ENCODE measurements around the gene IFT122.

IFT122 gene

DNA sequence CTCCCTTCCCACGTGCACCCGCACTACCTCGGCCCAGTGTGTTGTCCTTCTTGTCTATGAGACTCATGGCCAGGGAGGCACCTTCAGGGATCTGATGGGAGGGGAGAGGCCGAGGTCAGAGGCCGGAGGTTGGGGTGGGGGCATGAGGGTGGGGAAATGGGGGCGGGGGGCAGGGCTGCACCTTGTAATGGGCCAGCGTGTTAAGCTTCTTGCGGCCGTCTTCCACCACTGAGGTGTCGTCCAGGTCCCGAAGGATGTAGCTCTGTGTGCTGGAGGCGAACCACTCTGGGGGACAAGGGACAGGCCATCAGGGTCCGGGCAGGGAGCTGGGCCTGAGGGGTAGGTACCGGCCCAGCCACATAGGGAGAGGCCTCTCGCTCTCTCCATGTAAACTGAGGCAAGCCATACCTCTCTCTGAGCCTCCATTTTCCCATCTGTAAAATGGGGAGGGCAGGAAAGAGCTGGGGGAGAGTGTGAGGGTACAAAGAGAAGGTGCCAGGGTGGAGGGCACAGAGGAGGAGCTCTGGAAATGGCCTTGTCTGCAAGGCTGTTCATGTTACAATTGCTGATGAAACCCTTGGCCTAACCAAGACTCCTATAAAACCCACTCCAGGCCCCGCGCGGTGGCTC is 121.7 kb downstream of the IFT122 start:
- no peak for DNase-seq

DNA sequence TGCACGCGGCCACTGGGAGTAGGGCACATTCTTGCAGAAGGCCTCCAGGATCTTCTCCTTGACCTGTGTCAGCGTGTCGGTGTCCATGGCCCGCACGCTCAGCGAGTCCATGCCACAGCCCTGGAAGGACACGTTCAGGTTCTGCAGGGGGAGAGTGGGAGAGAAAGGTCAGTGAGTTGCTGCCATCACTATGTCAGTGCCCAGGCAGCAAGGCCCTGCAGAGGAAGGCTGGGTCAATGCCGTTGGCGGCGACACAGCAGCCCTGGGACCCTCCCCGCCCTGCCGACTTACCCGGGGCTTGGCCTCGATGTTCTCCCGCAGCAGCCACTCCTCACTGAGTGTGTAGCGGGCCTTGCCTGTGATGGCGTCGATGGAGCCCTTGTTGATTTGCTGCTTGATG is 122.8 kb downstream of the IFT122 start:
- DNase-seq = no peak

DNA sequence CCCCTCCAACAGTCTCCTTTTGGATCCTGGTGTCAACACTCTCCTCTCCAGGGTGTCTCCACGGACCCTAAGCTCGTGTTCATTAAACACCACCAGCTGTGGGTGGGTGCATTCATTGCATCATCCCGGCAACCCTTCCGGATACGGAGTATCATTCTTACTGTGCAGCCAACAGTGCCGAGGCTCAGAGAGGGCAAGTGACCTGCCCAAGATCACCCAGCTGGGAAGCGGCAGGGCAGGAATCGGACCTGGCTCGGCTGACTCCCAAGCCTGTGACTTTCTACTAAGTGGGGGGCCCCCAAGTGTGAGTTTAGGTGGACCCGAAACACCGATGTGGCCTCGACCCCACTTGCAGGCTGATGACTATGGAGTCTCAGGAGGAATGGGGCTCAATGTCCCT is 123.3 kb downstream of the IFT122 start:
- DNase-seq = no peak

DNA sequence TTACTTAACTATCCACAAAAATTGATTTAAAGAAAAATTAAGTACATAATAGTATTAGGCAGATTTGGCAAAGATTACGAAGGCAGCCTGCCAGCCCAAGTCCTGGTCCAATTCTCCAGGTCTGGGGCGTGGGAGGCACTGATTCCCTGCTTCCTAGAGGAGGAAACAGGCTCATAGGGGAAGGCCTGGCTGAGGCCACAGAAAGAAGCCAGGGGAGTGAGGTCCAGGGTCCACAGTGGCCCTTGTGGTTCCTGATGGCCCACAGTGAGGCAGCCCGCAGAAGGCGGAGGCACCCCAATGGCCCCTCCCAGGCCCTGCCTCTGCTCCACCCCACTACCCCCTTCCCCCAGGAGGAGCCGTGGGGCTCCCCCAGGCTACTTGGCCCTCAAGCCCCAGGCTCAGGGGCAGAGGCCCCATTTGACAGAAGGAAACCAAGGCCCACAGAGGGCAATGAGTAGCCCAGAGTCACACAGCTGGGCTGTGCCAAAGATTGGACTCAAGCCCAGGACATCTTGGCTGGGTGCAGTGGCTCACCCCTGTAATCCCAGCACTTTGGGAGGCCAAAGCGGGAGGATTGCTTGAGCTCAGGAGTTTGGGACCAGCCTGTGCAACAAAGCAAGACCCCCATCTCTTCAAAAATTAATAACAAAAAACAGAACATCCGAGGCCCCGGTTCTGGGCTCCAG is 124.0 kb downstream of the IFT122 start:
- DNase-seq = no peak

DNA sequence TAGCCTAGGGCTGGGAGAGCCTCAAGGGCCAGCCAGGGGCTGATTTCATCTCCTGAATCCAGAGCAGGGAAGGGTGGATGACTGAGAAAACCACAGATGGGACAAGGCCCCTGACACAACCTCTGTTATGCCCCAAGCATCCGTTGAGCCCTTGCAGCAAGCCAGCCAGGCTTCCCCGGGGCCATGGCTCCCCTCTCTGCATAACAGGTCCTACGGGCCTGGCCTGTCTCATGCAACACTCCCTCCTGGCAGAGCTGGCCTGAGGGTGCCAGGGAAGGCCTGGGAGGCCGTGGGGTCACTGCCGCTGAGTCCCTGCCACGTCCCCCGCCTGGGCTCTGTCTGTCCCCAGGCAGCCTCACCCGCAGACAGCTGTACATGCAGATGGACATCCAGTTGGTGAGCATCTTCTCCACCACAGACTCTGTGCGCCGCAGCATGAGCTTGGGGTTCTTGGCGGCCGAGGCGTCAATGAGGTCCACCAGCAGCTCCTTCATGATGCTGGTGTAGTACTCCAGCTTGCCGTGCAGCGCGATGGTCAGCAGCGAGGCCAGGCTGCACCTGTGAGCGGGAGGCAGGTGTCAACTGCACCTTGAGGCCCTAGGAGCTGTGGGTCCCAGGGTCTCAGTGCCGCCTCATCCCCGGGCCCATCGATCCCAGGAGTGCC is 125.1 kb downstream of the IFT122 start:
- no peak for DNase-seq

DNA sequence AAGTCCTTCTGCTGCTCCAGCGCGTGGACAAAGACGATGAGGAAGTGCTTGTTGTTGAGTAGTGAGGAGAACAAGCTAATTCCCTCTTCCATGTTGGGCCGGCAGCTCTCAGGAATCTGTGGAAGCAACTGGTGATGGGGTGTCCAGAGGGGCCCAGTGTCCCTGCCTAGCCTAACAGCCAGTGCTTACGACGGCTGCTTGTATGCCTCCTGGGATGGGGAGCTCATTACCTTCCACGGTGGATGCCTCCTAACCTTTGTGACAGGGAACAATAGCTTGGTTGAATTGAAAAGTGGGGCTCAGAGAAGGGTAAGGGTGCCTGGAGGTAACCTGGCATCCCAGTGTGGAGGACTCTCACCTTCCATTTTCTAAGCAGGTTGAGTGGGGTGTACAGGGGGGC is 125.9 kb downstream of the IFT122 start:
- DNase-seq = no peak

DNA sequence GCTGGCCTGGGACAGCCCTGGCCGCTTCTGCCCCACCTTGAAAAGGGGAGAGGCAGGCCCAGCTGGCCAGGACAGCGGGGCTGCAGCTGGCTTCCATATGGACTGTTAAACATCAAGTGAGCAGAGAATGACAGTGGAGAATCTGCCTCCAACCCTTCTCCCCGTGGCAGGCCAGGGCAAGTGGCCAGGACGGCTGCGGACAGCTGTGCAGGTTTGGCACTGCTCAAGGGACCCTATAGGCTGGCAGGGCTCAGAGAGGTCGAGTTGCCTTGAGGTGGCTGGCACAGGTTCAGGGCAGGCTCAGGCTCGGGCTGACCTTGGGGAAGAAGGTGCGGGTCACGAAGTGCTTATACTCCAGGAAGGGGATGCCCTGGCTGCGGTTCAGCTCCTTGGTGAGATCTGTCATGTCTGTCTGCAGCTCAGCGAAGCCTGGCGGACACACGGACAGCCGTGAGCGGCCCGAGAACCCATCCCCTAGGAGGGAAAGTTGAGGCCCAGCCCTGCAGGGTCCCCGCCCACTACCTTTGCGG is 127.2 kb downstream of the IFT122 start:
- no peak for DNase-seq

DNA sequence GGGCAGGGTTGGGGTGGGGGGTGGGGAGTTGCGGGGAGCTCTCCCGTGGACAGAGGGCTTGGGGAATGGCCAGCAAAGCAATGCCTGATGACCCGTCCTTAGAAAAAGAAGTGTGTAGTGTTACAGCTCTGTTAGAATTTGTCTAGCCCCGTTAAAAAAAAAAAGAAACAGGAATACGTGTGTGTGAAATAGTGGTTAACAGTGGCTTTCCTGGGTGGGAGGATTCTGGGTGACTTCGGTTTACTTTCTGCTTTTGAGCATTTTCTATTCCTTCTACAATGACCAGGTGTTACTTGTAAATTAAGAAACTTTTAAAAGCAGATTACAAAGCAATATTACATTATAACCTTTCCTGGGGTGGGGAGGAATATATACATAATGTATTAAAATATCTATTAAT is 127.9 kb downstream of the IFT122 start:
- DNase-seq = no peak

DNA sequence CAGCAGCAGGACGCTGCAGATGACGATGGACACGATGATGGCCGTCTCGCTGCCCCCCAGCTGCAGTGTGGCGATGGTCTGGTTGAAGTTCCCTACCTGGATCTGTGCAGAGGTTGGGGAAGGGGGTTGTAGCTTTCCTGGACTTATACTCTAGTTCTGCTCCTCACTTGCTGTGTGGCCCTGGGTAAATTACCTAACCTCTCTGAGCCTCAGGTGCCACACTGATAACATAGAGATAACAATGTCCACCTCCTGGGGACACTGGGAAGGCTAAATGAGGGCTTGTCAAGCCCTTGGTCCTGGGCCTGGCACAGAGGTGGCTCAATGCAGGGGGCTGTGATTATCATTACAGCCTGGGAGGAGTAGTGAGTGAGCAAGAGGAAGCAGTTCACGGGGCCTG is 129.8 kb downstream of the IFT122 start:
- no peak for DNase-seq

All from GOT3 (cell line).